Upper lobe of right lung (tissue), 1 donor: ENCODE results near the gene TBX15. TPM values are rescaled to one million over a fixed set of nuclear protein-coding genes. Genes with fewer than 3 reads are reported as not detected.

Experiments used
- ATAC-seq: fragments of 200-7000 bp; cut with Tn5 transposase; one replicate; pipeline ENCODE4 v1.9.1; 2020; ENCODE audit warnings: mild to moderate bottlenecking, moderate library complexity
- DNase-seq: peaks from one replicate; pipeline ENCODE4 v3.0.0-alpha.2; 2020
- H3K27ac ChIP-seq: fragments of 200-600 bp; one replicate; pipeline ENCODE4 v1.8.0; 2022
- H3K27me3 ChIP-seq: fragments of 200-600 bp; one replicate; pipeline ENCODE4 v1.8.0; 2022; ENCODE audit warnings: mild to moderate bottlenecking
- H3K36me3 ChIP-seq: fragments of 200-600 bp; one replicate; pipeline ENCODE4 v1.8.0; 2022
- H3K4me1 ChIP-seq: fragments of 200-600 bp; one replicate; pipeline ENCODE4 v1.8.0; 2022
- H3K4me3 ChIP-seq: fragments of 200-600 bp; one replicate; pipeline ENCODE4 v1.8.0; 2022; ENCODE audit warnings: mild to moderate bottlenecking
- H3K9me3 ChIP-seq: fragments of 200-600 bp; one replicate; pipeline ENCODE4 v1.8.0; 2022
- intact Hi-C: fragments of 100-400 bp; cut with DNase I; formaldehyde crosslinking; loops from one replicate; pipeline ENCODE4 v1.11.0; 2022
- total RNA-seq: library from RNA; stranded (reverse); fragmentation: NEBNext Ultra II Directional; extraction: Animal tissue kit (Norgen Biotek cat#: 25700); gene quantifications from one replicate; pipeline ENCODE4 v1.2.1, GENCODE V29; 2021
- TF ChIP-seq, protein P1 (sequence below): fragments of 200-600 bp; IDR thresholded peaks from one replicate; pipeline ENCODE4 v1.8.0; 2022; ENCODE audit warnings: antibody characterized with exemption
- donor health status: DM: no; HTN: yes; CAD: no; lungs with severe emphysema.

Gene TBX15
- total RNA-seq, 1 donor from 2014 or later = 0.64 TPM

DNA sequence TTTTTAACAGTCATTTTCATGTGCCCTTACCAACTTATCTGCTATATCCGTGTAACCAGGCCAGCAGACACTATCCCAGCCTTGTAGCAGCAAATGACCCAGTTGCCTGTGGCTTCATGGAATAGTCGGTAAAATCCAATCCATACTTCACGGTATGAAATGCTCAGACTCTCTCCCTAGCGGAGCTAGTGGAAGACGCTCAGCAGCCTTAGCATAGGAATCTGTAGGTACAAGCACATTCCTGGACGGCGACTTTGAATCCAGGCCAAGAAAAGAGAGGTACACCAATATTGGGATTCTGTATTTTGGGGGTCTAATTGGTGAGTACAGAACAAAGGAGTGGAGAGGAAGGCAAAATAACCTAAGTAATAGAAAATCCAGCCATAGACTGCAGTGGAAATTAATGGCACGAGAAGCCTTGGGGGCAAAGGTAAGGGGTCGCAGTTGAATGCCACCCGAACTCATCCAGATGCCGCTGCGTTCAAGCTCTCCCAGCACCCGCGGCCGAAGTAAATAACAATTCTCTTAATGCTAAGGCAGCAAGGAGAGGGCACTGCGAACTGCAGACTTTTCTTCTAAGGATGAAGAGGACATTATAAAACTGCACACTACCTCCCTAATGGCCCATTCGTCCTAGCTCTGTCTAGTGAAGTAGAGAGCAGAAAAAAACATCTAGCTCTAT lies 17.7 kb upstream of the TBX15 start:
- DNase-seq = no peak
- TF ChIP-seq, protein P1, sequence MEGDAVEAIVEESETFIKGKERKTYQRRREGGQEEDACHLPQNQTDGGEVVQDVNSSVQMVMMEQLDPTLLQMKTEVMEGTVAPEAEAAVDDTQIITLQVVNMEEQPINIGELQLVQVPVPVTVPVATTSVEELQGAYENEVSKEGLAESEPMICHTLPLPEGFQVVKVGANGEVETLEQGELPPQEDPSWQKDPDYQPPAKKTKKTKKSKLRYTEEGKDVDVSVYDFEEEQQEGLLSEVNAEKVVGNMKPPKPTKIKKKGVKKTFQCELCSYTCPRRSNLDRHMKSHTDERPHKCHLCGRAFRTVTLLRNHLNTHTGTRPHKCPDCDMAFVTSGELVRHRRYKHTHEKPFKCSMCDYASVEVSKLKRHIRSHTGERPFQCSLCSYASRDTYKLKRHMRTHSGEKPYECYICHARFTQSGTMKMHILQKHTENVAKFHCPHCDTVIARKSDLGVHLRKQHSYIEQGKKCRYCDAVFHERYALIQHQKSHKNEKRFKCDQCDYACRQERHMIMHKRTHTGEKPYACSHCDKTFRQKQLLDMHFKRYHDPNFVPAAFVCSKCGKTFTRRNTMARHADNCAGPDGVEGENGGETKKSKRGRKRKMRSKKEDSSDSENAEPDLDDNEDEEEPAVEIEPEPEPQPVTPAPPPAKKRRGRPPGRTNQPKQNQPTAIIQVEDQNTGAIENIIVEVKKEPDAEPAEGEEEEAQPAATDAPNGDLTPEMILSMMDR = no peak
- Histone ChIP-seq H3K4me1 (peaks cover 29% of the 10 kb centered on the region), H3K4me3 (no peak overlapping the region), H3K27me3 (peaks cover 80% of the 10 kb centered on the region), H3K36me3 (no peaks in the 10 kb centered on the region), H3K27ac (no peak overlapping the region), H3K9me3 (no peaks in the 10 kb centered on the region)
- ATAC-seq = no peak
- intact Hi-C loops = no loop called here

DNA sequence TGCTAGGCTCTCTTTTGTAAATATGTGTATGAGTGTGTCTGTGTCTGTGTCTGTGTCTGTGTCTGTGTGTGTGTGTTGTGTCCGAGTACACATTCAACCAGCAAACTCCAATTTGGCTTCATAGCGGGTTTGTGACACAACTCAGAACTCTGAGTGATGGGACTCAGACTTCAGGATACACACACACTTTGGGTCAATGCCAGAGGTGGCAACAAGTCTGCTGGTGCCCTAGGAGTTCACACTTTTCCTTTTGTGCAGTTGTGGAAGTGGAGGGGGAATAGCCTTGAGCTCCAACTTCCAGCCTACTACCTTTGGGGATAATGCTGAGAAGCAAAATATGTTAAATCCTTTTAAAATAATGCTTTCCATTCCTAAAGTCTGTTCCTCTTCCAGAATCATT lies 16.6 kb upstream of the TBX15 start:
- peaks cover 33% of the 10 kb centered on the region for H3K4me1 ChIP-seq
- DNase-seq (no peak), ATAC-seq (no peak)
- no peak overlapping the region for H3K4me3 ChIP-seq
- TF ChIP-seq, protein P1 = no peak
- no peak overlapping the region for H3K27ac ChIP-seq
- intact Hi-C loops = no loop called here
- H3K9me3 ChIP-seq = no peaks in the 10 kb centered on the region
- H3K36me3 ChIP-seq = no peaks in the 10 kb centered on the region
- peaks cover 91% of the 10 kb centered on the region for H3K27me3 ChIP-seq

DNA sequence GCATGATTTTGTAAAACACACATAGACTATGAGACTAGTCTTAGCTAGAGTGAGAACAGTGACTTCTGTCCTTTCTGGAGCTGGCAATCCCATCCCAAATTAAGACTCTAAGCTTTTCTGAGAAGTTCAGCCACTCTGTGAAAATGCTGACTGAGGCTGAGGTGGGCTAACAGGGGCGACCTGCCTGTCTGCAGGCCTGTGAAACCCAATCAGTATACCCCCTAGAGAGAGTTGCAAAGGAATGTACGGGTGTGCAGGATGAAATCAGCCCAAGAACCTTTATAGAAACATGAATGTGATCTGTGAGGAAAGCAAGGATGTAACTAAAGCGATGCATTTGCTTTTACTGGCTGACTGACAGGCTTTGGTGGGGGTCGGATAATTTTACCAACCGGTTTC lies 16.0 kb upstream of the TBX15 start:
- Histone ChIP-seq H3K27me3 (peaks cover 93% of the 10 kb centered on the region), H3K36me3 (no peaks in the 10 kb centered on the region), H3K4me1 (peaks cover 31% of the 10 kb centered on the region), H3K4me3 (no peak overlapping the region), H3K9me3 (no peaks in the 10 kb centered on the region), H3K27ac (no peak overlapping the region)
- intact Hi-C loops = no loop called here
- TF ChIP-seq, protein P1 = no peak
- DNase-seq (no peak), ATAC-seq (no peak)

DNA sequence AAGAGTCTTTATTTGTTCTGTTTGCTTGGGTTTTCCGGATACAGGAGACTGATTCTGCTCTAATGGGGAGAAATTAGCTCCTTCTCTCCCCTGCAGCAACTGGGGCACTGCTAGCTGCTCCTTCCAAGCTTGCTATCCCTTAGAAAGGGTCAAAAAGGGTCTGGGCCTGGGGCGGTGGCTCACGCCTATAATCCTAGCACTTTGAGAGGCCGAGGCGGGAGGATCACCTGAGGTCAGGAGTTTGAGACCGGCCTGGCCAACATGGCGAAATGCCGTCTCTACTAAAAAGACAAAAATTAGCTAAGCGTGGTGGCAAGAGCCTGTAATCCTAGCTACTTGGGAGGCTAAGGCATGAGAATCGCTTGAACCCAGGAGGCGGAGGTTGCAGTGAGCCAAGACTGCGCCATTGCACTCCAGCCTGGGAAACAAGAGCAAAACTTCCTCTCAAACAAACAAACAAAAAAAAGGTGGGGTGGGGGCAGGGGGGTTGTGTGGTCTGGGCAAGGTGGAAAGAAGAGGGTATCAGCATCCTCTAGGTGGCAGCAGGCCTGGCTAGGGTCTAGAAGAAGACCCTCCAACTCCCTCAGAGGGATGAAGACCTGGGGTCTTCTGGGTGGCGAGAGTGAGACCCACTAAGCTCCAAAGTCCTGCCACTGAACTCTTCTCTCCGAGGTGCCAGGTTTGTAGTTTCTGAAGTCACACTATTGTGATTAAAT lies 15.4 kb upstream of the TBX15 start:
- Histone ChIP-seq H3K27me3 (peaks cover 95% of the 10 kb centered on the region), H3K27ac (no peak overlapping the region), H3K9me3 (no peaks in the 10 kb centered on the region), H3K4me3 (no peak overlapping the region), H3K36me3 (no peaks in the 10 kb centered on the region), H3K4me1 (peaks cover 29% of the 10 kb centered on the region)
- no peak for ATAC-seq
- TF ChIP-seq, protein P1 = no peak
- no peak for DNase-seq
- intact Hi-C loops = no loop called here

DNA sequence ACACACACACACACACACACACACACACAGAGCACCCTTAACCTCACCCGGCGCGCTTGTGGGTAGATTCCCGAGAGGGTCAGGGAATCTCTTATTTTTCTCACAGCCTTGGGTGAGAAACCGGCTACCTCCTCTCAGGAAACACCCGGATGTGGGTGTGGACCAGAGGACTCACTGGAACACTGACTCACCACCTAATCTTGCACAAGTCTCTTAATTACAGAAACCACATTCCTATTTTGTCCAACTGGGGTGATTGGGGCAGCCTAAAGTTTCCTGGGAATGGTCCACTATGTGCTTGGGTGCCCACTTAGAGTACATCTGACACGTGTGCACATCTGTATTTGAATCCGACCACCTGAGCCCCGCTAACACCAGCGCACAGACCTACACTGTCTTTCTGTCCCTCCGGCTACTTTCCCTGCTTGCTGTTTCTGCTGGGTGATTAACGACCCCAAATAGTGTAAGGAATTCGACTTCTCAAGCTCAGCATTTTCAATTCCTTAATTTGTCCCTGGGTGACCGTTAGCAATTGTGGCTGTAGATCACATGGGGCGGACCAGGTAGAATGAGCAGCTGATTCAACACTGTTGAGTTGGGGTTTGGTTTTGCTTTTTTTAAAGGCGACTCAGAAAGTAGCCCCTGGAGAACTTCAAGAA lies 14.0 kb upstream of the TBX15 start:
- ATAC-seq (peak; percentile 54), DNase-seq (no peak)
- peaks cover 96% of the 10 kb centered on the region for H3K27me3 ChIP-seq
- TF ChIP-seq, protein P1 = no peak
- no peaks in the 10 kb centered on the region for H3K36me3 ChIP-seq
- no peak overlapping the region for H3K27ac ChIP-seq
- no peaks in the 10 kb centered on the region for H3K9me3 ChIP-seq
- H3K4me3 ChIP-seq = no peak overlapping the region
- peaks cover 16% of the 10 kb centered on the region for H3K4me1 ChIP-seq
- intact Hi-C loops = no loop called here
